Activated CD8-positive, alpha-beta T cell treated with anti-CD3 and anti-CD28 coated beads for 36 hours (primary cell): Measurements from ENCODE around the gene LEFTY2. TPM values are rescaled to one million over a fixed set of nuclear protein-coding genes. Genes with fewer than 3 reads are reported as not detected.
A peak's percentile ranks its signal among the peaks of the same experiment; 100 is the strongest.

Source experiments
- ATAC-seq: fragments of 200-7000 bp; cut with Tn5 transposase; one replicate; pipeline ENCODE4 v1.10.0; 2021; ENCODE audit warnings: mild to moderate bottlenecking, moderate library complexity
- CTCF ChIA-PET: fragments of 350-600 bp; sonication (Branson Sonifier 250); formaldehyde crosslinking; loops from one replicate; lab custom pipeline; 2021; ENCODE audit warnings: antibody characterized with exemption; lab: Charles Lee
- POLR2A ChIA-PET: fragments of 350-600 bp; sonication (Branson Sonifier 250); formaldehyde crosslinking; loops from one replicate; lab custom pipeline; 2021; ENCODE audit warnings: antibody characterized with exemption; lab: Charles Lee
- DNase-seq: peaks from one replicate; pipeline ENCODE4 v3.0.0-alpha.2; 2020
- H3K27ac Mint-ChIP-seq: one replicate; pipeline ENCODE4 v1.8.0; 2021; ENCODE audit warnings: mild to moderate bottlenecking, mixed read lengths
- H3K27me3 Mint-ChIP-seq: one replicate; pipeline ENCODE4 v1.8.0; 2021; ENCODE audit warnings: mixed read lengths
- H3K36me3 Mint-ChIP-seq: one replicate; pipeline ENCODE4 v1.8.0; 2021; ENCODE audit warnings: low read depth, mixed read lengths
- H3K4me1 Mint-ChIP-seq: one replicate; pipeline ENCODE4 v1.8.0; 2021; ENCODE audit warnings: low read depth, mixed read lengths
- H3K4me3 Mint-ChIP-seq: one replicate; pipeline ENCODE4 v1.8.0; 2021; ENCODE audit warnings: mild to moderate bottlenecking, moderate library complexity, mixed read lengths
- H3K9me3 Mint-ChIP-seq: one replicate; pipeline ENCODE4 v1.8.0; 2021; ENCODE audit warnings: mixed read lengths
- intact Hi-C: fragments of 100-400 bp; cut with micrococcal nuclease; formaldehyde crosslinking; loops from one replicate; pipeline ENCODE4 v1.10.0; 2022
- total RNA-seq, 2 experiments: library from RNA; stranded (reverse); gene quantifications; one replicate each; pipeline ENCODE4 v1.2.3, GENCODE V29; 2021
- TF ChIP-seq, protein P1 (sequence below): fragments of 200-600 bp; IDR thresholded peaks from one replicate; pipeline ENCODE4 v1.8.0; 2022; ENCODE audit warnings: antibody characterized with exemption, mild to moderate bottlenecking

LEFTY2 gene
- total RNA-seq, 2 experiments from 2014 or later = not detected

DNA sequence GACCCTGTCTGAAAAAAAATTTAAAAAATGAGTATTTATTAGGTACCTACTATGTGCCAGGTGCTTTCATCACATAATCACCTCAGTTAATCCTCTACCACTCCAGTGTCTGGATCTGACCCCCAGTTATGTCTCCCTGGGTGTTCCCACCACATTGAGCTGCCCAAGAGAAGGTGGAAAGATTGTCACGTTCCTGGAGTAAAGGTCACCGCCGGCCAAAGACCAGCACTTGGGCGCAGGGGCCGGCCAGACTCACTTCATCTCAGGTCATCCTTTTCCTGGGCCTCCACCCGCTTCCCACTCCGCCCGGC lies 17.7 kb downstream of the LEFTY2 start:
- POLR2A ChIA-PET = interaction anchor here (0.6 to 4.2 kb wide), 15 partner anchors 10 to 145 kb away, joined by 3 to 28 read pairs (median 4); partner anchors contain the start of genes H3-3A, SRP9 and TMEM63A
- Mint-ChIP-seq H3K9me3 (no peaks in the 10 kb centered on the region), H3K27ac (peak overlapping the region; percentile 97), H3K36me3 (peaks cover 38% of the 10 kb centered on the region), H3K4me3 (peak overlapping the region; percentile 91), H3K4me1 (peaks cover 49% of the 10 kb centered on the region), H3K27me3 (no peaks in the 10 kb centered on the region)
- no peak for ATAC-seq
- intact Hi-C loops = no loop called here
- no peak for DNase-seq
- TF ChIP-seq, protein P1, sequence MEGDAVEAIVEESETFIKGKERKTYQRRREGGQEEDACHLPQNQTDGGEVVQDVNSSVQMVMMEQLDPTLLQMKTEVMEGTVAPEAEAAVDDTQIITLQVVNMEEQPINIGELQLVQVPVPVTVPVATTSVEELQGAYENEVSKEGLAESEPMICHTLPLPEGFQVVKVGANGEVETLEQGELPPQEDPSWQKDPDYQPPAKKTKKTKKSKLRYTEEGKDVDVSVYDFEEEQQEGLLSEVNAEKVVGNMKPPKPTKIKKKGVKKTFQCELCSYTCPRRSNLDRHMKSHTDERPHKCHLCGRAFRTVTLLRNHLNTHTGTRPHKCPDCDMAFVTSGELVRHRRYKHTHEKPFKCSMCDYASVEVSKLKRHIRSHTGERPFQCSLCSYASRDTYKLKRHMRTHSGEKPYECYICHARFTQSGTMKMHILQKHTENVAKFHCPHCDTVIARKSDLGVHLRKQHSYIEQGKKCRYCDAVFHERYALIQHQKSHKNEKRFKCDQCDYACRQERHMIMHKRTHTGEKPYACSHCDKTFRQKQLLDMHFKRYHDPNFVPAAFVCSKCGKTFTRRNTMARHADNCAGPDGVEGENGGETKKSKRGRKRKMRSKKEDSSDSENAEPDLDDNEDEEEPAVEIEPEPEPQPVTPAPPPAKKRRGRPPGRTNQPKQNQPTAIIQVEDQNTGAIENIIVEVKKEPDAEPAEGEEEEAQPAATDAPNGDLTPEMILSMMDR = no peak
- CTCF ChIA-PET = interaction anchor here (0.8 to 5.6 kb wide), 5 partner anchors 12 to 449 kb away, joined by 3 to 37 read pairs (median 8); partner anchors contain the start of genes SRP9 and TMEM63A

DNA sequence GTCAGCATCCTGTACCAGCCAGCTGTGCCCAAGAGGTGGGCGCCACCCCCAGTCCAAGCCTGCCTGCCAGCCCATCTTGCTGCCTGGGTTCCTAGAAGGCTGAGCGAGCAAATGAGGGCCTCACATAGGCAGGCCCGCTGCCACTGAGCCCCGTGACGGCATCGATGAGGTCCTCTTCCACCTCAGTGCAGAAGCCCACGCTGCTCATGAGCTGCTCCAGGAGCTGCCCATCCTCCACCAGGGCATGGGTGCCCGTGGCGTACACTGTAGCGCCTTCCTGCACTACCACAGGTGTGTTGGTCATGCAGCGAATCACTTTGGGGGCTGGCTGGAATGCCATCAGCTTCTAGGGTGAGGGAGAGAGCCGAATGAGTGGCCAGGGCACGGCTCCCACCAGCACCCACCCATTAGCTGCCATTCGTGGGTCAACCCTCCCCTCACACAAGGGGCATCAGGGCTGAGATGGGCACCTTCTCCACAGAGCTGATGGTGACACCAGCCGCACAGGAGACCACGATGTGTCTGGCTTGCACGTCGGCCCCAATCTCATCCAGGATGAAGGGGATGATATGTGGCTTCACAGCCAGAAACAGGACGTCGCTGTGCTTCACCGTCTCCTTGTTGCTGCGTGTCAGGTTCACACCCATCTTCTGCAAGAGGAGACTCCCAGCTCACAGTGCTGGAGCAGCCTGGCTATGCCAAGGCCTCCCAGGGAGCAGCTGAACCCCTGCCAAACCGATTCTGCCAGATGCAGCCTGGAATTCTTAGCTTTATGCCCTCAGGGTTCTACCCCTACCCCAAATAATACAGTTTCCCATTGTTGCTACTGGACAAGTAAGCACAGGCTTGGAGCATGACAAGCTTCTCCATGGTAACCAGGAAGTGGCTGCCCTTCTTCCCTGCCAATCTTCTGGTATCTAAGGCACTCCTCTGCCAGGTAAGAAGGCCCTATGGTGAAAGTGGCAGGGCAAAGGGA lies 19.0 kb downstream of the LEFTY2 start:
- POLR2A ChIA-PET = interaction anchor here (1.4 to 4.2 kb wide), 2 partner anchors 24 to 40 kb away, joined by 3 to 28 read pairs; partner anchors contain the start of gene TMEM63A

DNA sequence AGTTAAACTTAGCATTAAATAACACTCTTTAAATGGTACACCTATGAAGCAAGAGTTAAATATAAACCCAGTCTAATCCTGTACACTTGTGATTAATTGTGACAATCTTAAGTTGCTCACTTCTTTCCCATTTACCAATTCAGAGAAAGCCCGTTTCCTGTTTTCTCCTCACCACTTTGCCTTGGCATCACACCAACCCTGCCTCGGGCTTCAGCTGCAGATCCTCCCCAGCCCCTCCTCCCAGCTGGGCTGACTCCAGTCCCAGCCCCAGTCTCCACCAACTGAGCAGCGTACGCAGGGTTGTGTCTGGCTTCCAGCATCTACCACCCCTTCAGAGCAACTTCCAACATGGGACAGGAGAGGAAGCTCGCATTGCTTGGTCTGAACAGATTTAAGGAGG lies 21.1 kb downstream of the LEFTY2 start:
- DNase-seq (no peak), ATAC-seq (no peak)
- peaks cover 54% of the 10 kb centered on the region for H3K36me3 Mint-ChIP-seq
- no peak overlapping the region for H3K4me3 Mint-ChIP-seq
- no peaks in the 10 kb centered on the region for H3K27me3 Mint-ChIP-seq
- peaks cover 40% of the 10 kb centered on the region for H3K4me1 Mint-ChIP-seq
- H3K9me3 Mint-ChIP-seq = no peaks in the 10 kb centered on the region
- TF ChIP-seq, protein P1 = no peak
- peak overlapping the region; percentile 72 for H3K27ac Mint-ChIP-seq
- intact Hi-C loops = no loop called here
- ChIA-PET POLR2A (interaction anchor here (0.9 to 1.0 kb wide), 2 partner anchors 11 to 142 kb away, joined by 3 read pairs; no protein-coding TSS in a partner anchor), CTCF (interaction anchor here (5.6 kb wide), 1 partner anchor 9 kb away, joined by 37 read pairs; no protein-coding TSS in a partner anchor)

More for the DNA sequence above, 19.0 kb downstream of the LEFTY2 start:
- H3K4me1 Mint-ChIP-seq = peaks cover 46% of the 10 kb centered on the region
- intact Hi-C loops = no loop called here
- no peaks in the 10 kb centered on the region for H3K27me3 Mint-ChIP-seq
- CTCF ChIA-PET = interaction anchor here (0.9 to 5.6 kb wide), 4 partner anchors 11 to 447 kb away, joined by 4 to 37 read pairs (median 5); no protein-coding TSS in a partner anchor
- H3K36me3 Mint-ChIP-seq = peaks cover 50% of the 10 kb centered on the region
- peak overlapping the region; percentile 91 for H3K4me3 Mint-ChIP-seq
- TF ChIP-seq, protein P1 = no peak
- no peak overlapping the region for H3K27ac Mint-ChIP-seq
- no peak for DNase-seq
- no peaks in the 10 kb centered on the region for H3K9me3 Mint-ChIP-seq
- no peak for ATAC-seq

DNA sequence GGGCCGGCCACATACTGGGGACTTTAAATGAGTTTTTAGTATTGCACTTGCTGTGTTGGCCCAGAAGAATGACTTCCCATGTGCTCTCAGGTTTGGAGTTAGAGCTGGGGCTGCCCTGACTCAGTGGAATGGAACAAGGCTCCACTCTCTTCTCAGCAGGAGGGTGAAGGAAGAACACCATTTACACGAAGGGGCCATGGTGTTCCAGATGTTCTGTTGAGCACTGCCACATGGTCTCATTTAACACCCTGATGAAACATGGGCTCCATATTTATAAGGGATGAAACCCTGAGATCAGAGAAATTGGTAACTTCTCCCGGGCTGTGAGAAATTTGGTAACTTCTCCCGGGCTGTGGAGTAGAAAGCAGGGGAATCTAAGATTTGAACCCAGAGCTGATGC lies 22.7 kb downstream of the LEFTY2 start:
- TF ChIP-seq, protein P1 = no peak
- Mint-ChIP-seq H3K4me1 (peaks cover 38% of the 10 kb centered on the region), H3K4me3 (no peak overlapping the region), H3K27me3 (no peaks in the 10 kb centered on the region), H3K9me3 (no peaks in the 10 kb centered on the region), H3K36me3 (peaks cover 47% of the 10 kb centered on the region), H3K27ac (no peak overlapping the region)
- CTCF ChIA-PET = interaction anchor here (0.7 to 1.2 kb wide), 2 partner anchors 69 to 227 kb away, joined by 3 to 5 read pairs; no protein-coding TSS in a partner anchor
- intact Hi-C loops = no loop called here
- ATAC-seq = no peak
- DNase-seq = no peak
- POLR2A ChIA-PET = no interaction called here

DNA sequence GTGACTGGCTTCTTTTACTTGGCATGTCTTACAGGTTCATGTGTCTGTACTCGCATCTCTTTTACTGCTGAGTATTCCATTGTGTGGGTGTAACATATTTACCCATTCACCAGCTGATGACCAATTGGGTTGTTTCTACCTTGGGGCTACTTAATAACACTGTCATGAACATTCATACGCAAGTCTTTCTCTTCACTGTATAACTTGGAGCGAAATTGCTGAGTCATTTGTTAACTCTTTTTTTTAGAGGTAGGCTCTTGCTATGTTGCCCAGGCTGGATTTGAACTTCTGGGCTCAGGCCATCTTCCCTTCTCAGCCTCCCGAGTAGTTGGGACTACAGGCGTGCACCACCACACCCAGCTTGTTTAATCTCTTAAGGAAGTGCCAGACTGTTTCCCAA lies 23.5 kb downstream of the LEFTY2 start:
- TF ChIP-seq, protein P1 = no peak
- Mint-ChIP-seq H3K27me3 (no peaks in the 10 kb centered on the region), H3K4me3 (no peak overlapping the region), H3K9me3 (no peaks in the 10 kb centered on the region), H3K27ac (peak overlapping the region; percentile 43), H3K36me3 (peaks cover 42% of the 10 kb centered on the region), H3K4me1 (peaks cover 31% of the 10 kb centered on the region)
- DNase-seq (no peak), ATAC-seq (no peak)
- ChIA-PET CTCF (no interaction called here), POLR2A (no interaction called here)
- intact Hi-C loops = no loop called here
